Sigmoid colon (tissue), 4 donors: Measurements from ENCODE around the gene PALM.

ENCODE experiments used
- CTCF ChIP-seq, 4 experiments: fragments of 450-650 bp in 3 of 4; fragments of 200-600 bp in 1 of 4; IDR thresholded peaks; one replicate each; pipeline ENCODE4 v1.5.1; 2016 to 2019; ENCODE audit warnings: antibody characterized with exemption in 4 of 4, mild to moderate bottlenecking in 3 of 4, moderate library complexity in 2 of 4
- EP300 ChIP-seq, 4 donors: sonication (generic); formaldehyde crosslinking; IDR thresholded peaks; one replicate each; pipeline ENCODE4 v1.6.1; 2017; ENCODE audit warnings: antibody characterized with exemption in 4 of 4
- POLR2A ChIP-seq, 2 donors: fragments of 450-650 bp; IDR thresholded peaks; one replicate each; pipeline ENCODE4 v1.6.1; 2016; ENCODE audit warnings: antibody characterized with exemption in 2 of 2, mild to moderate bottlenecking in 2 of 2, moderate library complexity in 2 of 2
- POLR2AphosphoS5 ChIP-seq, 4 donors: sonication (generic); formaldehyde crosslinking; IDR thresholded peaks; one replicate each; pipeline ENCODE4 v1.6.1; 2017; ENCODE audit warnings: antibody characterized with exemption in 4 of 4

GRCh38 chr19:757811-758668 lies 49.3 kb downstream of the PALM start:
- TF ChIP-seq CTCF (IDR thresholded peaks at IDR 0.05) = no peak
- TF ChIP-seq POLR2AphosphoS5 (IDR thresholded peaks at IDR 0.05) = no peak
- no peak for TF ChIP-seq POLR2A (IDR thresholded peaks at IDR 0.05)
- TF ChIP-seq EP300 (IDR thresholded peaks at IDR 0.05) = no peak
